Hematopoietic multipotent progenitor cell treated with erythropoietin and hydrocortisone succinate and interleukin-3 and kit ligand, for 4 days (in vitro differentiated cells): ENCODE measurements around the gene DEAF1.

ENCODE experiments used
- DNase-seq: peaks from one replicate; pipeline ENCODE4 v3.0.0-alpha.2; 2015

DEAF1 gene

GRCh38 chr11:608791-609251 lies 86.2 kb downstream of the DEAF1 start:
- DNase-seq, result no peak

DNA sequence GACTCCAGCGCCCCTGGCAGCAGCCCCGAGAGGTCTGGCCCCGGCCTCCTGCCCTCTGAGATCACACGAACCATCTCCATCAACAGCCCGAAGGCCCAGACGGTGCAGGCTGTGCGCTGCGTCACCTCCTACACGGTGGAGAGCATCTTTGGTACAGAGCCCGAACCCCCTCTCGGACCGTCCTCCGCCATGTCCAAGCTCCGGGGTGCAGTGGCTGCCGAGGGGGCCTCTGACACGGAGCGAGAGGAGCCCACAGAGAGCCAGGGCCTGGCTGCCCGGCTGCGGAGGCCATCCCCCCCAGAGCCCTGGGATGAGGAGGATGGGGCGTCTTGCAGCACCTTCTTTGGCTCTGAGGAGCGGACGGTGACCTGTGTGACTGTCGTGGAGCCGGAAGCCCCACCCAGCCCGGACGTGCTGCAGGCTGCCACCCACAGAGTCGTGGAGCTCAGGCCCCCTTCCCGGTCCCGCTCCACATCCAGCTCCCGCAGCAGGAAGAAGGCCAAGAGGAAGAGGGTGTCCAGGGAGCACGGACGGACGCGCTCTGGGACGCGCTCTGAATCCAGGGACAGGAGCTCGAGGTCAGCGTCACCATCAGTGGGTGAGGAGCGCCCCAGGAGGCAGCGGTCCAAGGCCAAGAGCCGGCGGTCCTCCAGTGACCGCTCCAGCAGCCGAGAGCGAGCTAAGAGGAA lies 86.9 kb downstream of the DEAF1 start:
- DNase-seq, result no peak

DNA sequence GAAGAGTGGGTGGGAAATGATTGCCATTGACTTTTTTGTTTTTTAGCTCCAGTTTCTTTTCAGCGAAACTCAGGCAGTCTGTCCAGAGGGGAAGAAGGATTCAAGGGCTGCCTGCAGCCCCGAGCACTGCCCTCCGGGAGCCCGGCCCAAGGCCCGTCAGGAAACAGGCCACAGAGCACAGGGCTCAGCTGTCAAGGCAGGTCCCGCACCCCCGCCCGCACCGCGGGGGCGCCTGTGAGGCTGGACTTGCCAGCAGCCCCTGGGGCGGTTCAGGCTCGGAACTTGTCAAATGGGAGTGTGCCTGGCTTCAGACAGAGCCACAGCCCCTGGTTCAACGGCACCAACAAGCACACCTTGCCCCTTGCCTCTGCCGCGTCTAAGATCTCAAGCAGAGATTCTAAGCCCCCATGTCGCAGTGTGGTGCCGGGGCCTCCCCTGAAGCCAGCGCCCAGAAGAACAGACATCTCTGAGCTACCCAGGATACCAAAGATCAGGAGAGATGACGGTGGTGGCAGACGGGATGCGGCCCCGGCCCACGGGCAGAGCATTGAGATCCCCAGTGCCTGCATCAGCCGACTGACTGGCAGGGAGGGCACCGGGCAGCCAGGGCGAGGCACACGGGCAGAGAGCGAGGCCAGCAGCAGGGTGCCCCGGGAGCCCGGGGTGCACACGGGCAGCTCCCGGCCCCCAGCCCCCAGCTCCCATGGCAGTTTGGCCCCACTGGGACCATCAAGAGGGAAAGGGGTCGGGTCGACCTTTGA lies 87.8 kb downstream of the DEAF1 start:
- DNase-seq, result no peak

DNA sequence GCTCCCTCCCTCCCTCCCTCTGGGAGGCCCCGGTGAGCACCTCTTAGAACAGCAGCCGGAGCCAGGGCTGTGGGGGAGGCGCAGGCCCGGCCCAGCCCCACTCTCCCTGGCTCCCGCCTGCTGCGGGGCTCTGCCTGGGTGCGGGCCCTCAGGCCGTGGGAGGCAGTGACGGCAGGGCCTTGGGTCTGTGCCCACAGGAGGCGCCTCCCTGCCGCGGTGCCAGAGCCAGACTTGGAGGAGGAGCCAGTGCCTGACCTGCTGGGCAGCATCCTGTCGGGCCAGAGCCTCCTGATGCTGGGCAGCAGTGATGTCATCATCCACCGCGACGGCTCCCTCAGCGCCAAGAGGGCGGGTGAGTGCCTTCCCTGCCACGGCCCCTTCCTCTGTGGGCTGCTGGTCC lies 88.8 kb downstream of the DEAF1 start:
- DNase-seq, result peak; percentile 49

DNA sequence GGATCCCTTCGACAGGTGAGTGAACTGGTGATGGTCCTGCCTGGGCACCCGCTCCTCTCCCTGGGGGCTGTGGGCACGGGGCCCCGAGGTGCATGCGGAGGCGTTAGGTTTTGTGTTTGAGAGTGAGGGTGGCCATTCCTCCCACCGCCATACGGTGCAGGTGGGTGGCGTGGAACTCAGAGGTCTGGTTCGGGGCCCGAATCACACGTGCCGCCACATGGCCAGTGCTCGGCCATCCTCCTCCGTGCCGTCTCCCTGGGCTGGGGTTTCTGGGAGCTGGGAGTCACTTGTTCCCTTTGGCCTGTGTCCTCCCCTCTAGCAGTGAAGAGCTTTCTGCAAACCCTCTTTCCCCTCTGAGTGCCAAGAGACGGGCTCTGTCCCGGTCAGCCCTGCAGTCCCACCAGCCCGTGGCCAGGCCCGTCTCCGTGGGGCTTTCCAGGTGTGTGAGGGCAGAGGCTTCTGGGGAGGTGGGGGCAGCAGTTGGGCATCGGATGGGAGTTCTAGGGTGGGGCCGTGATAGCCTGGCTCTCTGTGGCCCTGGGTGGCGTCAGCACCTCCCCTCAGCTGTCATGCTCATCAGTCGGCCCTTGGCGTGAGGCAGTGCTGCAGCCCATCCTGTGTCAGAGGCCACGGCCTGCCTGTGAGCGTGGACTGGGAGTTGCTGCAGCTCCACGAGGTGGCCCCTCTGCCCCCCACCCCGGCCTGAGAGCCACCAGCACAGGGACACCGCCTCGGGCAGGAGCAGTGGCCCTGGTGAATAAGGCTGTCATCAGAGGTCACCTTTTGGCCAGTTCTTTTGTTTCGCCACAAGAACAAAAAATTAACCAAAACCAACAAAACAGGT lies 89.5 kb downstream of the DEAF1 start:
- DNase-seq, result no peak

GRCh38 chr11:603154-603553 lies 91.9 kb downstream of the DEAF1 start:
- DNase-seq, result no peak

DNA sequence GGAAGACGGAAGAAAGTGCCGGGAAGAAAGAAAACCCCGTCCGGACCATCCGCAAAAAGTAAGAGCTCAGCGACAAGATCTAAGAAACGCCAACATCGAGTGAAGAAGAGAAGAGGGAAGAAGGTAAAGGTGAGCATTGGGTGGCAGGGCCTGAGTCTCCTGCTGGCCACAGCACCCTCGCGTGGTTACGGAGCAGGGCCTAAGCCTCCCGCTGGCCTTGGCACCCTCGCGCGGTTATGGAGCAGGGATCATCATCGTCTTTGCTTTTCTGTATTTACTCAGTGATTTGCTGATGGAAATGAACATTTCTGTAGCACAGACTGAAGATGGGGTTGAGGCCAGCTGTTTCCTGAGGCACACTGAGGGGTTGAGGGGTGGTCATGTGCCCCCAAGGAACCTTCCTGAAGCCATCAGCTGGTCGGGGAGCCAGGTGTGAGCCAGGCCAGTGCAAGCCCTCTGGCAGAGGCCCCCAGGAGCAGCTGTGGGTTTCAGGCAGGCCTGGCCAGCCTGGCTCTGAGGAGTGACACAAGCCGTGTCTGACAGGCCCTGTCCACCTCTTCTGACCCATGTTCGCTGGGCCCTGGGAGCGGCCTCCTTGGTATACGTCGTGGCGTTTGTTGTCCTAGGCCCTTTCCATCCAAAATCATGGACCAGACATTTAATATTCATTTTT lies 93.3 kb downstream of the DEAF1 start:
- DNase-seq, result no peak

- DNase-seq, result no peak
These were observed 96.9 kb downstream of the DEAF1 start for GRCh38 chr11:598005-598680.

DNA sequence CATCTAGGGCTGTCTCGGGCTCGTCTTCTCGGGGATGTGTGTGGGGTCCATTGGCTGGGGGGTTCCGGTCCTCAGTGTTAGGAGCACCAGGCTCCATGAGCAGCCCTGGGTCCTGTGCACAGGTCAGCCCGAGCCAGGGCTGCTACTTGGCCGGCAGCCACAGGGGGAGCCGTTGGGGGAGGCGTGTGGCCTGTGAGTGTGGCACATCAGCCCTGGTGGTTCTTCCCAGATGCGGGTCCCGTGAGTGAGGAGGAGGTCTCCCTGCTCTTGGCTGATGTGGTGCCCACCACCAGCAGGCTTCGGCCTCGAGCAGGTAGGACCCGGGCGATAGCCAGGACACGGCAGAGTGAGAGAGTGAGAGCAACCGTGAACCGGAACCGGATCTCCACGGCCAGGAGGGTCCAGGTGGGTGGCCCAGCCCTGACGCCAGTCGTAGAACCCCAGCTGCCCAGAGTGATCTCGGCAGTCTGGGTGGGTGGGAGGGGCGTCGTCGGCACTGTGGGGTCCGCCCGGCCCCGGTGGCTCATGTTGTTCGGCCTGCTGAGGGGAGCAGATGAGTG lies 97.8 kb downstream of the DEAF1 start:
- peak; percentile 30 for DNase-seq

GRCh38 chr11:596374-596773 lies 98.6 kb downstream of the DEAF1 start:
- peak; percentile 22 for DNase-seq

GRCh38 chr11:595400-595799 lies 99.6 kb downstream of the DEAF1 start:
- DNase-seq, result no peak
